ENCODE data around the gene UVRAG.

DNA sequence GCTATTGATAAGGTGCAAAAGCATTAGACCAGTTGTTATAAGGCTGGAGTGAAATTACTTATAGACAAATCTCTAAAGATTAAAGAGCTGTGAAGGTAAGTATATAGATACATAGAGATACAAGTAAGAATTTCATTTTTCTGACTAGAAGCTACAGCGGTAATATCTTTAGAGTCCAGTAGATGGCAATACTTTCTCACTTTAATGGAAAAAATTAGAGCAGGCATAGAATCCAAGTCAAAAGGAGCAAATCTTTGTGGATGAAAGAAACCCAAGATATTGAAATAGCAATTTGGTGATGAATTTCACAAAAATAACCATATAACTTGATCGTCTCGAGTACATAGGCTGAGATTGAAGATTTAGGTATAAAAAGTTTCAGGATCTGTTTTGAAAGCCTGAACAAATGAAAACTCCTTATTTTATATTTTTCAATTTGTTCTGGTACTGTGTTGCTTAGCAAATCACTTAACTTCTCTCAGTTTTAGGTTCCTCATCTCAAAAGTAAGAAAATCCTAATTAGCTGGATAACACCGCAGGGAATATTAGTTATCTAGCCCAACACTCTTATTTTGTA is 81.9 kb downstream of the UVRAG start:
- TF ChIP-seq, protein P1, sequence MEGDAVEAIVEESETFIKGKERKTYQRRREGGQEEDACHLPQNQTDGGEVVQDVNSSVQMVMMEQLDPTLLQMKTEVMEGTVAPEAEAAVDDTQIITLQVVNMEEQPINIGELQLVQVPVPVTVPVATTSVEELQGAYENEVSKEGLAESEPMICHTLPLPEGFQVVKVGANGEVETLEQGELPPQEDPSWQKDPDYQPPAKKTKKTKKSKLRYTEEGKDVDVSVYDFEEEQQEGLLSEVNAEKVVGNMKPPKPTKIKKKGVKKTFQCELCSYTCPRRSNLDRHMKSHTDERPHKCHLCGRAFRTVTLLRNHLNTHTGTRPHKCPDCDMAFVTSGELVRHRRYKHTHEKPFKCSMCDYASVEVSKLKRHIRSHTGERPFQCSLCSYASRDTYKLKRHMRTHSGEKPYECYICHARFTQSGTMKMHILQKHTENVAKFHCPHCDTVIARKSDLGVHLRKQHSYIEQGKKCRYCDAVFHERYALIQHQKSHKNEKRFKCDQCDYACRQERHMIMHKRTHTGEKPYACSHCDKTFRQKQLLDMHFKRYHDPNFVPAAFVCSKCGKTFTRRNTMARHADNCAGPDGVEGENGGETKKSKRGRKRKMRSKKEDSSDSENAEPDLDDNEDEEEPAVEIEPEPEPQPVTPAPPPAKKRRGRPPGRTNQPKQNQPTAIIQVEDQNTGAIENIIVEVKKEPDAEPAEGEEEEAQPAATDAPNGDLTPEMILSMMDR (IDR thresholded peaks at IDR 0.05): peak; percentile 49 to 87 (median 66)
- TF ChIP-seq POLR2A (IDR thresholded peaks at IDR 0.05): no peak
